Measurements from ENCODE around the gene KBTBD12. TPM values are rescaled to one million over a fixed set of nuclear protein-coding genes. Genes with fewer than 3 reads are reported as not detected.

Gene KBTBD12
- total RNA-seq, 1 experiment from 2014 or later = not detected

DNA sequence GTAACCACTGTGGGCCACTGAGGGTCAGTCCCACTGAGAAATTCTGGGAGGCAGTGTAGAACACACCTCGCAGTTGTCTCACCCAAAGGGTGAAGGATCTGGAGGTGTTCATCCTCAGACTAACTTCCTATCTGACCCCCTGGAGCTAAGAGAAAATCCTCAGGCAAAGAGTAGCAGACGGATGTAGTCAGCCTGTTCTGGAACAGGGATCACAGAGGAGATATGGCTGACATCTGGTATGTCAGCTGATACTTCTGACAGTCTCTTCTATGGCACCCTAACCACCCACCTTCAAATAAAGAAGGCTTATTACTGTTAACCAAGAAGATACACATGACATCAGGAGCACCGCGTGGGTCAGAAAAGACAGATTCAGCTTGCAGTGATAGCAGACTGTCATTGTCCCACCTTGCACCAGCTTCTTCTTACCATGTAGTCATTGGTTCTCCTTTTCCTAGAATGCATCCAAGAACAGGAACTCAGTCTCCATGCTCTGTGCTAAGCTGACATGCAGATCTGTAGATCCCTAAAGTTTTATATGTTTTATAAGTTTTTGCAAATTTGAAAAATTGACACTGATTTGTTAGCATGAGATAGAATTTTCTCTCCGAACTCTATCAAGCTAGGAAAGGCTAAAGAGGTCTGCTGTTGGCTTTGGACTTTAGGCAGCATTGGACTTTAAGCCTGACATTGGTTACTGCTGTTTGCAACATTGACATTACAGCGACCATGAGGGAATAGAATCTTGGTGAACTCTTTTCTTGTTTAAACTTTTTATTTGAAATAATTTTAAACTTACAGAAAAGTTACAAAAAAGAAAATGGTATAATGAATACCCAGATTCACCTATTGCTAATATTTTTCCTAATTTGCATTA, 60.4 kb downstream of the KBTBD12 start:
- peaks cover 3% of the 10 kb centered on the region; the same call in 1 of the 2 replicates for H3K9me3 ChIP-seq (replicated peaks)
- no peak for DNase-seq
- H3K27ac ChIP-seq = no peak overlapping the region
- no peak overlapping the region for H3K4me3 ChIP-seq
- H3K36me3 ChIP-seq = no peaks in the 10 kb centered on the region
- H3K4me1 ChIP-seq = no peaks in the 10 kb centered on the region
- 0 out of 2 replicates have a peak, but pooled peaks cover 4% of the 10 kb centered on the region for H3K27me3 ChIP-seq

DNA sequence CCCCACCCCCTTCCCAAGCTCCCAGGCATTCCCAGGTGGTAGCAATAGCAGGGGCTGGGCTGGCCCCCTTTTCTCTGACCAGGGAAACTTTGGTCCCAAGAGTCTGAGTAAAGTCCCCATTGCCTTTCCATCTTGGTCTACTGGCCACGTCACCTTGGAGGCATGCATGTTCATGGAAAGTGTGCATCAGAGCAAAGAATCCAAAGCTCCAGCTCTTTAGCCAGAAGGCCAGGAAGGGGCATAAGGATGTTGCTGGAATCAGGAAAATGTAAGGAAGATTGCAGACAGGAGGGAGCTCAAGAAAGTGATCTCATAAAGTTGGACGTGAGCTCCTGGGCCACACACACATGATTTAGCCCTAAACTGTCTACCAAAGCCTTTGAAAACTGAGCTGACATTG, 63.6 kb downstream of the KBTBD12 start:
- no peaks in the 10 kb centered on the region for H3K36me3 ChIP-seq
- no peaks in the 10 kb centered on the region for H3K27me3 ChIP-seq
- no peak overlapping the region for H3K4me3 ChIP-seq
- peaks cover 8% of the 10 kb centered on the region for H3K9me3 ChIP-seq (replicated peaks)
- no peaks in the 10 kb centered on the region for H3K4me1 ChIP-seq
- H3K27ac ChIP-seq = no peak overlapping the region
- DNase-seq = no peak

DNA sequence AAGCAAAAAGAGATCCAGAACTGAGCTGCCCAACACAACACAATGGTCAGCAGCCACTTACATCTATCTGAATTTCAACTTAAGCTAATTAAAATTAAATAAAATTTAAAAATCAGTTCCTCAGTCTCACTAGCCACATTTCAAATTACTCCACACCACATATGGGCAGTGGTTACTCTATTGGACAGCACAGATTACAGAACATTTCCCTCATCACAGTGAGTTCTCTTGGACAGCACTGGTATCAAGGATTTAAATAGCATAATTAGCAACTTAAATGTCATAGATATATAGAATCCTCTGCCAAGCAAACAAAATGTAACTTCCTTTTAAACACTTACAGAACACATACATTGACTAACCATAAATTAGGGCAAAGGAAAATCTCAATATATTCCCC, 64.4 kb downstream of the KBTBD12 start:
- Histone ChIP-seq H3K27me3 (no peaks in the 10 kb centered on the region), H3K4me3 (no peak overlapping the region), H3K9me3 (replicated peaks) (peaks cover 8% of the 10 kb centered on the region), H3K27ac (no peak overlapping the region), H3K36me3 (no peaks in the 10 kb centered on the region), H3K4me1 (no peaks in the 10 kb centered on the region)
- DNase-seq = no peak

DNA sequence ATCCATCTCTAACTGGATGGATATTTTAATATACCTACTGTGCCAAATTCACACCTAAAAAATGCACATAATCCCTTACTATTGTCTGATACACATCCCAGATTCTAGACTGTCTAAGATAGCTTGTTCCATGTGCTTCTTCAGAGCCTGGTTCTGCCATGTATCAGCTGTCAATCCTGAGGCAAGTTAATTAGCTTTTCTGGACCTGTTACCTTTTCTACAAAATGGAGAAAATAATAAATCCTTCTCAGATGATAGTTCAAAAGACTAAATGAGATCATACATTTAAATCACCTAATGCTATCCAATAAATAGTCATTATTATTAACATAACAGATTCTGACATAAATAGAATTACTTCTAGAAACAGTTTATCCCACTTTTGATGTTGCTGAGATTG, 66.1 kb downstream of the KBTBD12 start:
- no peaks in the 10 kb centered on the region for H3K4me1 ChIP-seq

DNA sequence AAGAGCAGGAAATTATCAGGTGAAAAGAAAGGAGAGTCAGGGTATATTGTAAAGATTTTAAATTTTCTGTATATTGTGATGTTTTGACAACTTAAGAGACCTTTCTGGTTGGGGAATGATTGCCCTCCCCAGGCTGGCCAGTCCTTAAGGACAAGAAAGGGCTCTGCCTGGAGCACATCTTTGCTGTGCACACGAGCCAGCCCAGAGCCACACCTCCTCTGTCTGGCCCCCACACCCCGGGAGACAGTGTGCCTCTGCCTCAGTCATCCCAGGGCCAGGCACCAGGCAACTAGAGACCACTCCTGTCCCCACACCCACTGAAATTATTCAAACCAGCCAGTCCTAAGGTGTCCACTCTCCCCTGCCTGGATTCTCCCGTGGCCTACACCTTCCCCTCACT, 67.1 kb downstream of the KBTBD12 start:
- no peaks in the 10 kb centered on the region for H3K4me1 ChIP-seq

More for the DNA sequence above, 66.1 kb downstream of the KBTBD12 start:
- H3K36me3 ChIP-seq = no peaks in the 10 kb centered on the region
- H3K9me3 ChIP-seq (replicated peaks) = peaks cover 8% of the 10 kb centered on the region
- no peak overlapping the region for H3K27ac ChIP-seq
- H3K4me3 ChIP-seq = no peak overlapping the region
- no peak for DNase-seq
- no peaks in the 10 kb centered on the region for H3K27me3 ChIP-seq

DNA sequence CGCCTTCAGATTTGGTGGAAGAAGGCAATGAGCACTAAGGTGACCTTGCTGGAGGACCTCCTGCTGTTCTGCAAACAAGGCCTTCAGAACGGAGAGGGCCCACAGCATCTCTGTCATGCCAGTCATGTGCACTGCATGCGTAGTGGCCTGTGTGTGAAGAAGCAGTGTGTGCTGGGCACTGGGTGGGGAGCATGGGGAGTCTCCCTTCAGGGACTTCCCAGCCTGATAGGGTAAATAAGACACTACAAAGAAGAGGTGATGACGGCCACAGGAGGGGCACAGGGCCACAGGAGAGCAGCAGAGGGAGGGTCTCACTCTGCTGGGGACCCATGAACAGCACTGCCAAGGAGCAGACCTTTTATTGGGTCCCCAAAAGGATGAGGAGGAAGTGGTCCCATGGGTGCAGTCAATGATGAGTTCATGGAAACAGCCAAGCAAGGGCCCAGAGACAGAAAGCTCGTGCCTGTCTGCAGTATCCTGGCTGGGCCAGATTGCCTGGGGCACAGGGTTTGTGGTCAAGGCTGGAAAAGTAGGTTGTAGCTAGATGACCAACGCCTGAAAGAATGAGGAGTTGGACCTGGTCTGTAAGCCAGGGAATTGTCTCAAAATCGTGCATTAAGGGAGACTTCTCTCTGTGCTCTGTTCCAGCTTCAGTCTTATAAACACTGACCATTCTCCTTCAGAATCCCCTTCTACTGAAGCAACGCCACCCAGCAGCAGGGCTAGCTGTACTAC, 69.4 kb downstream of the KBTBD12 start:
- Histone ChIP-seq H3K27me3 (no peaks in the 10 kb centered on the region), H3K4me3 (no peak overlapping the region), H3K9me3 (replicated peaks) (peaks cover 8% of the 10 kb centered on the region), H3K36me3 (no peaks in the 10 kb centered on the region), H3K27ac (no peak overlapping the region), H3K4me1 (no peaks in the 10 kb centered on the region)
- no peak for DNase-seq

More for the DNA sequence above, 67.1 kb downstream of the KBTBD12 start:
- Histone ChIP-seq H3K9me3 (replicated peaks) (peaks cover 8% of the 10 kb centered on the region), H3K4me3 (no peak overlapping the region), H3K36me3 (no peaks in the 10 kb centered on the region), H3K27me3 (no peaks in the 10 kb centered on the region), H3K27ac (no peak overlapping the region)
- no peak for DNase-seq

DNA sequence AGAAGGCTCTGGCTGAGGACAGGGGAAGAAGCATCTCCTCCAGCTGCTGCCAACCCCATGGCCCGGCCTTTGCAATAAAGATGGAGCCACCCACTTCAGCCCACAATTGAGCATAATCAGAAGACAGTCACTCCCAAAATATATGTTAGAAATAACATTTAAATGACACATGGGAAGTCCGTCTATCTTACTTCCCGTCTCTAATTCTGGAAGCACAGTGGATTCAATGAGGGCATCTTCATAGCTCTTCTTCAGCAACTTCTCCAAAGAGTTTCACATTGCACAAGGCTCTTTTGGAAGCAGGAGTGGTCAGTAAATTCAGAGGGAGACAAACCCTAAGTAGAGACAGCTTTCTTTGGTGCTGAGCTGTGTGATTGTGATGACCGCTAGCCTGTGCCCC, 70.2 kb downstream of the KBTBD12 start:
- no peak for DNase-seq
- H3K36me3 ChIP-seq = no peaks in the 10 kb centered on the region
- H3K9me3 ChIP-seq (replicated peaks) = peaks cover 5% of the 10 kb centered on the region; the same call in 1 of the 2 replicates
- no peaks in the 10 kb centered on the region; the same call in 1 of the 2 replicates for H3K27me3 ChIP-seq
- no peak overlapping the region for H3K4me3 ChIP-seq
- H3K4me1 ChIP-seq = no peaks in the 10 kb centered on the region
- H3K27ac ChIP-seq = no peak overlapping the region

DNA sequence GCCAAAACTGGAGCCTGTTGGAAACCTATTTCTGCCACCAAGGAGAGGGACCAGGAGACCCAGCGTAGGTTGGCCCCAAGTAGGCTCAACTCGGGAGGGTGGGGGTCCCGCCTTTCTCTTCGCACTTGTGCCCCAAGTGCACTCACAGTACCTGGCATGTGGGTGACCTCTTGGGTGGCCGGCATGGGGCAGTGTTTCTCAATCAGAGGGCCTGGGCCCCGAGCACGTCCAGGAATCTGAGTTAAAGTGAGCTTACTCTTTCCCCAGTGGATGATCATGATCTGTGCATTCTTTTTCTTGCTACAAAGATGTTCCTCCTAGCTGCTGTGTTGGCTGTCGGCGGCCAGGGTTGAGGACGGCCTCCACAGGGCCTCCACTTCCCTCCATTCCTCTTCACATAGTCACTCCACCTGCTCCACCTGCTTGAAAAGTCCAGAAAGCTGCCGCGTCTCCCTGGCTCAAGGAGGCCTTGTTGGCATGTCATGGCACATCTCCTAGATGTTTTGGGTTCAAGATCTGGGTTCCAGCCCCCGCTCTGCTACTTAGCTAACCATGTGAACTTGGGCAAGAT, 70.7 kb downstream of the KBTBD12 start:
- DNase-seq = no peak
- no peaks in the 10 kb centered on the region for H3K4me1 ChIP-seq
- no peaks in the 10 kb centered on the region for H3K36me3 ChIP-seq
- H3K4me3 ChIP-seq = no peak overlapping the region
- H3K27me3 ChIP-seq = no peaks in the 10 kb centered on the region; the same call in 1 of the 2 replicates
- peaks cover 4% of the 10 kb centered on the region; the same call in 1 of the 2 replicates for H3K9me3 ChIP-seq (replicated peaks)
- no peak overlapping the region for H3K27ac ChIP-seq

DNA sequence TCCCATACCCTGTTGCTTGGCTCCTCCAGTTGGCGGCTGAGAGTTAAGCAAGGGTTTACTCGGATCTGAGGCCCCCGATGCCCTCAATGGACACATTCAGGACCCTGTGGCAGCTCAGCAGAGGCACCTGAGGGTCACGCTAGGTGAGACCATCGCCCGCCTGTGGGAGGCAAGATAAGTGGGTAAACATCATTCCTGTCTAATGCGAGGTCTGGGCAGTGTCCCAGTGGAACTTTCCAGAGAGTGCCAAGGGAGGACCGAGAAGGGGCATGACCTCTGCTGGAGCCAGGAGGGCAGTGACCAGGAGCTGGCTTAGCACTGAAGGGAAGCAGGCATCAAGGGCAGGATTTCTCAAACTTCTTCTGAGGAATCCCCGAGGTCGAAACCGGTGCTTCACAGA, 71.8 kb downstream of the KBTBD12 start:
- H3K4me1 ChIP-seq = no peaks in the 10 kb centered on the region
- no peak overlapping the region for H3K4me3 ChIP-seq
- no peaks in the 10 kb centered on the region for H3K36me3 ChIP-seq
- no peak for DNase-seq
- H3K27me3 ChIP-seq = no peaks in the 10 kb centered on the region; the same call in 1 of the 2 replicates
- H3K27ac ChIP-seq = no peak overlapping the region
- H3K9me3 ChIP-seq (replicated peaks) = no peaks in the 10 kb centered on the region

DNA sequence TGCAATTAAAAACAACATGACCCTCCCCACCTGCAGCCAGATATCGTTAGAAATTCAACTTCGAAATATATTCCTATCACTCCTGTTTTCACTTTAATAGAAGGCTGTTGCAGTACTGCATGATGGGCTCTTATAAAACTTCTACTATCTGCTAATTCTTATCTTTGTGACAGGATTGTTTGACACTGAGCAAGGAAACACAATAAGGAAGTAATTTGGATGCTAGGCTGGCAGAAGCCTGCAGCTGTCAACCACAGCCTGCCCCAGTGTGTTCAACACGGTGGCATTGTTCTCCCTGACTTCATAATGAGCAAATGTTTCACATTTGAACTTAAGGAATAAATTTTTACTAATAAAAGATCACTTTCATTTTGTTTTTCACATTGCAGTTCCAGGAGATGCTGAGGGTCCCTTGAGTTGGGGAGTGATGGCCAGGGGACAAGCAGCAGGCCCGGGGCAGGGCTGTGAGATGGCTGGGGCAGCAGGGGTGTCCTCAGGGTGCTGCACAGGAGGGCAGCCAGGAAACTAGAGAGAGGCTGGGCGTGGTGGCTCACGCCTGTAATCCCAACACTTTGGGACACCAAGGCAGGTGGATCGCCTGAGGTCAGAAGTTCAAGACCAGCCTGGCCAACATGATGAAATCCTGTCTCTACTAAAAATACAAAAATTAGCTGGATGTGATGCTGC, 72.4 kb downstream of the KBTBD12 start:
- H3K9me3 ChIP-seq (replicated peaks) = no peaks in the 10 kb centered on the region
- no peaks in the 10 kb centered on the region; the same call in 1 of the 2 replicates for H3K27me3 ChIP-seq
- no peak overlapping the region for H3K27ac ChIP-seq
- no peaks in the 10 kb centered on the region for H3K36me3 ChIP-seq
- no peak overlapping the region for H3K4me3 ChIP-seq
- peak in 1 of 2 experiments; percentile 15 for DNase-seq
- H3K4me1 ChIP-seq = no peaks in the 10 kb centered on the region

DNA sequence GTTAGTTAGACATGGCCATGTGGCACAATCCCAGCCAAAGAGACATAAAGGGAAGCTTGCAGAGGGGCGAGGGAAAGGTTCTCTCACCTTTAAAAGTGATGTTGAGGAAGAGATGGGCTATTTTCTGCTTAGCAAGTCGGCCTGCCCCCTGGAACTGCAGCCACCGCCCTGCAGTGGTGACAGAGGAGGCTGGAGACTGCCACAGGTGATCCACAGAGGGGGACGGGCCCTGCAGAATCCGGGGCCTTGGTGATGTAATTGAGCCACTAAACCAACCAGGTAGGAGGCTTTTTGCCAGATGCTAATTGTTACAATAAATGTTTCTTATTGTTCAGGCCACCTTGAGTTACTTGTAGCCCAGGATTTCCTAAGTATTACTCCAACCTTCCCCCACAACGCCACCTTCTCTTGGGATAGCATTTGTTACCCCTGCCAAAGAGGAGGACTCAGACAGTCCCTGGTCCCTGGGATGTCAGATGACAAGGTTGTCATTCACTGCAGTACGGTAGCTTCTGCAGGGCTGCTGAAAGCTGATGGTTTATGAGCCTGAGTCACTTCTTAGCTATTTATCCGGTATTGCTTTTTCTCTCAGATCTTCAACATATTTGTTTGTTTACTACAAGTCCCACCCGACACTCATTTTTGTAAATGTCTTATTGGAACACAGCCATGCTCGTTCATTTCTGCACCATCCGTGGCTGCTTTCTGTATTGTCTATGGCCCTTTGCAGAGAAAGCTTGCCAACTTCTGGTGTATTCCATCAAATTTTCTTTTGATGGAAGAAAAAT, 73.9 kb downstream of the KBTBD12 start:
- no peak overlapping the region for H3K4me3 ChIP-seq
- H3K4me1 ChIP-seq = no peaks in the 10 kb centered on the region
- DNase-seq = no peak
- H3K36me3 ChIP-seq = no peaks in the 10 kb centered on the region
- no peaks in the 10 kb centered on the region; the same call in 1 of the 2 replicates for H3K27me3 ChIP-seq
- H3K9me3 ChIP-seq (replicated peaks) = no peaks in the 10 kb centered on the region
- H3K27ac ChIP-seq = no peak overlapping the region

DNA sequence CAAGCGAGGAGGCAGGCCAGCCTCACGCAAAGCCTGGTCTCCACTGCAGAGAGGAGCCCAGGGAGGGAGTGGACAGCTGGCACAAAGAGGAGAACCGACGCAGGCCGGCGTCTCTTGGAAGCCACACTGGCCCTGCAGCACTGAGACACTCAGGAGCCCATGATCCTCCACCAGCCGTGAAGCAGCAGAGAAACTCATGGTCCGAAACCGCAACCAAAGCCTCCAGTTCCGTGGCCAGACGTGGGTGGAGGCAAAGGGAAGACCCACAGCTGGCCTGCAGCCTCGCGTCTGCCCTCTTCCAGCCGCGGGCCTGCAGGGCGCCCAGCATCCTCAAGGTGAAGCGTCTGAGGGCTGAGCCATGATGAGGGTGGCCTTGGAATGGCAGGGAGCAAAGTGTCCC, 75.0 kb downstream of the KBTBD12 start:
- H3K27me3 ChIP-seq = no peaks in the 10 kb centered on the region; the same call in 1 of the 2 replicates
- H3K4me1 ChIP-seq = no peaks in the 10 kb centered on the region
- no peaks in the 10 kb centered on the region for H3K36me3 ChIP-seq
- peak; percentile 14 to 27 for DNase-seq
- no peaks in the 10 kb centered on the region for H3K9me3 ChIP-seq (replicated peaks)
- H3K27ac ChIP-seq = no peak overlapping the region
- H3K4me3 ChIP-seq = no peak overlapping the region

DNA sequence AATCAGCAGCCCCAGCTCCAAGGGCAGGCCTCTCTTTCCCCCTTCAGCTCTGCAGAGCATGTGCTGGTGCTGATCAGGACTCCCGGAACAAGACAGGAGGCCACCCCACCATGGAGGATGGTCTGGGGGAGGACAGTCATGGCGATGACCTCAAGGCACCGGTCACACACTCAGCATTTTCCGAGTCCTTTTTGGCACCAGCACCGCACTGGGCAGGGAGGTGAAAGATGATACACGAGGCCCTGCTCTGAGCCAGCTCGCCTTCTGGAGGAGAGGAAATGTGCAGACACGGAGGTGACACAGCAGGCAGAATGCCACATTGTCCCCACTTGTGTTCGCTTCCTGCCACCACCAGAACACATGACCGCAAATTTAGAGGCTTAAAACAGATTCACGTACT, 75.4 kb downstream of the KBTBD12 start:
- no peaks in the 10 kb centered on the region for H3K36me3 ChIP-seq
- no peaks in the 10 kb centered on the region for H3K4me1 ChIP-seq
- no peaks in the 10 kb centered on the region; the same call in 1 of the 2 replicates for H3K27me3 ChIP-seq
- H3K4me3 ChIP-seq = no peak overlapping the region
- no peaks in the 10 kb centered on the region for H3K9me3 ChIP-seq (replicated peaks)
- no peak for DNase-seq
- no peak overlapping the region for H3K27ac ChIP-seq

DNA sequence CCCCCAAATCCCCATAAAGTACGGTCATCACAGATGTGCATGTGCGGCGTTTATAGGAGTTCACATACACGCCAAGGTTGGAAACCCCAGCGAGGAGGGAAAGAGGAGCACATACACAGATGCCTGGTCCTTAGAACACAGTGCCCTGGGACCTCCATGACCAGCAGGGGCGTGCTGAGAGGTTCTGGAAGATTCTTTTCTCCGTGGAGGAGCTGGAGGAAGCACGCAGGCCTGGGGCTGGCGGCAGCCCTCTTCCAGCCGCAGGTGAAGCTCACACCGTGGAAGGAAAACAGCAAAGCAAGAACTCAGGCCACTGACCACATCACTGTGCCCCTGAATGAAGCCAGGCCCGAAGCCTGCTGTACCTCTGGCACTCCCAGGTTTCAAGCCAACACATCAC, 76.2 kb downstream of the KBTBD12 start:
- Histone ChIP-seq H3K9me3 (replicated peaks) (no peaks in the 10 kb centered on the region), H3K4me3 (no peak overlapping the region), H3K27ac (no peak overlapping the region), H3K27me3 (no peaks in the 10 kb centered on the region; the same call in 1 of the 2 replicates), H3K4me1 (no peaks in the 10 kb centered on the region), H3K36me3 (no peaks in the 10 kb centered on the region)
- DNase-seq = no peak
